ENCODE results near the gene SLC39A10.
"Not testable (repeated sequence)": the region's sequence is repeated elsewhere in the genome, so short reads cannot be mapped to it uniquely, and the experiment has no call there.

The SLC39A10 gene

GRCh38 chr2:195659114-195659513 lies 2.1 kb downstream of the SLC39A10 start:
- H3K79me2 ChIP-seq (ENCODE audit: control insufficient read depth, insufficient read depth, low read length, unreplicated experiment): peaks cover 32% of the 10 kb centered on the region
- no peaks in the 10 kb centered on the region for H3K27me3 ChIP-seq (ENCODE audit: insufficient read depth, low read length)
- H3K27ac ChIP-seq (ENCODE audit: low read depth, low read length): peak overlapping the region; percentile 75

GRCh38 chr2:195659982-195660890 lies 3.2 kb downstream of the SLC39A10 start:
- H2AFZ ChIP-seq (ENCODE audit: low read length, unreplicated experiment): no peak overlapping the region
- H3K27ac ChIP-seq (ENCODE audit: low read depth, low read length): peak overlapping the region; percentile 75; the same call in 1 of the 2 replicates
- H3K36me3 ChIP-seq (ENCODE audit: insufficient read depth, low read length): no peaks in the 10 kb centered on the region
- H3K79me2 ChIP-seq (ENCODE audit: control insufficient read depth, insufficient read depth, low read length, unreplicated experiment): peaks cover 32% of the 10 kb centered on the region
- H3K4me3 ChIP-seq (ENCODE audit: low read depth, low read length): peak overlapping the region; percentile 82
- peaks cover 20% of the 10 kb centered on the region for H3K4me1 ChIP-seq (ENCODE audit: control insufficient read depth, insufficient read depth, low read length, unreplicated experiment)
- H3K27me3 ChIP-seq (ENCODE audit: insufficient read depth, low read length): no peaks in the 10 kb centered on the region

More at GRCh38 chr2:195659114-195659513, 2.1 kb downstream of the SLC39A10 start:
- Histone ChIP-seq H2AFZ (ENCODE audit: low read length, unreplicated experiment) (no peak overlapping the region), H3K36me3 (ENCODE audit: insufficient read depth, low read length) (no peaks in the 10 kb centered on the region), H3K4me3 (ENCODE audit: low read depth, low read length) (peak overlapping the region; percentile 82), H3K4me1 (ENCODE audit: control insufficient read depth, insufficient read depth, low read length, unreplicated experiment) (peaks cover 20% of the 10 kb centered on the region)

- no peak overlapping the region for H3K27ac ChIP-seq (ENCODE audit: low read depth, low read length)
- no peaks in the 10 kb centered on the region for H3K27me3 ChIP-seq (ENCODE audit: insufficient read depth, low read length)
- peaks cover 32% of the 10 kb centered on the region for H3K79me2 ChIP-seq (ENCODE audit: control insufficient read depth, insufficient read depth, low read length, unreplicated experiment)
- no peak overlapping the region for H2AFZ ChIP-seq (ENCODE audit: low read length, unreplicated experiment)
- no peak overlapping the region for H3K4me3 ChIP-seq (ENCODE audit: low read depth, low read length)
- no peaks in the 10 kb centered on the region for H3K36me3 ChIP-seq (ENCODE audit: insufficient read depth, low read length)
- H3K4me1 ChIP-seq (ENCODE audit: control insufficient read depth, insufficient read depth, low read length, unreplicated experiment): peaks cover 16% of the 10 kb centered on the region
These were observed 5.1 kb downstream of the SLC39A10 start for GRCh38 chr2:195662138-195662537.

GRCh38 chr2:195663007-195663406 lies 6.0 kb downstream of the SLC39A10 start:
- H2AFZ ChIP-seq (ENCODE audit: low read length, unreplicated experiment): no peak overlapping the region
- H3K4me3 ChIP-seq (ENCODE audit: low read depth, low read length): no peak overlapping the region
- peaks cover 16% of the 10 kb centered on the region for H3K4me1 ChIP-seq (ENCODE audit: control insufficient read depth, insufficient read depth, low read length, unreplicated experiment)
- H3K27me3 ChIP-seq (ENCODE audit: insufficient read depth, low read length): no peaks in the 10 kb centered on the region
- peaks cover 27% of the 10 kb centered on the region for H3K79me2 ChIP-seq (ENCODE audit: control insufficient read depth, insufficient read depth, low read length, unreplicated experiment)
- H3K27ac ChIP-seq (ENCODE audit: low read depth, low read length): no peak overlapping the region
- no peaks in the 10 kb centered on the region for H3K36me3 ChIP-seq (ENCODE audit: insufficient read depth, low read length)

- peaks cover 13% of the 10 kb centered on the region for H3K79me2 ChIP-seq (ENCODE audit: control insufficient read depth, insufficient read depth, low read length, unreplicated experiment)
- H2AFZ ChIP-seq (ENCODE audit: low read length, unreplicated experiment): no peak overlapping the region
- no peaks in the 10 kb centered on the region for H3K27me3 ChIP-seq (ENCODE audit: insufficient read depth, low read length)
- H3K4me3 ChIP-seq (ENCODE audit: low read depth, low read length): no peak overlapping the region
- H3K4me1 ChIP-seq (ENCODE audit: control insufficient read depth, insufficient read depth, low read length, unreplicated experiment): peaks cover 10% of the 10 kb centered on the region
- no peaks in the 10 kb centered on the region for H3K36me3 ChIP-seq (ENCODE audit: insufficient read depth, low read length)
- no peak overlapping the region for H3K27ac ChIP-seq (ENCODE audit: low read depth, low read length)
These were observed 7.5 kb downstream of the SLC39A10 start for GRCh38 chr2:195664528-195664927.

GRCh38 chr2:195665153-195665552 lies 8.1 kb downstream of the SLC39A10 start:
- H3K79me2 ChIP-seq (ENCODE audit: control insufficient read depth, insufficient read depth, low read length, unreplicated experiment); H3K36me3 ChIP-seq (ENCODE audit: insufficient read depth, low read length); H3K4me1 ChIP-seq (ENCODE audit: control insufficient read depth, insufficient read depth, low read length, unreplicated experiment); H2AFZ ChIP-seq (ENCODE audit: low read length, unreplicated experiment); H3K4me3 ChIP-seq (ENCODE audit: low read depth, low read length); H3K27ac ChIP-seq (ENCODE audit: low read depth, low read length); H3K27me3 ChIP-seq (ENCODE audit: insufficient read depth, low read length): not testable (repeated sequence)

- H3K79me2 ChIP-seq (ENCODE audit: control insufficient read depth, insufficient read depth, low read length, unreplicated experiment): peaks cover 2% of the 10 kb centered on the region
- H3K27me3 ChIP-seq (ENCODE audit: insufficient read depth, low read length): no peaks in the 10 kb centered on the region
- H3K4me3 ChIP-seq (ENCODE audit: low read depth, low read length): no peak overlapping the region
- H2AFZ ChIP-seq (ENCODE audit: low read length, unreplicated experiment): no peak overlapping the region
- H3K4me1 ChIP-seq (ENCODE audit: control insufficient read depth, insufficient read depth, low read length, unreplicated experiment): no peaks in the 10 kb centered on the region
- no peaks in the 10 kb centered on the region for H3K36me3 ChIP-seq (ENCODE audit: insufficient read depth, low read length)
- no peak overlapping the region for H3K27ac ChIP-seq (ENCODE audit: low read depth, low read length)
These were observed 9.2 kb downstream of the SLC39A10 start for GRCh38 chr2:195666113-195666712.

- H3K79me2 ChIP-seq (ENCODE audit: control insufficient read depth, insufficient read depth, low read length, unreplicated experiment): peaks cover 4% of the 10 kb centered on the region
- H3K27me3 ChIP-seq (ENCODE audit: insufficient read depth, low read length): no peaks in the 10 kb centered on the region
- H2AFZ ChIP-seq (ENCODE audit: low read length, unreplicated experiment): no peak overlapping the region
- H3K4me3 ChIP-seq (ENCODE audit: low read depth, low read length): no peak overlapping the region
- no peaks in the 10 kb centered on the region for H3K4me1 ChIP-seq (ENCODE audit: control insufficient read depth, insufficient read depth, low read length, unreplicated experiment)
- H3K27ac ChIP-seq (ENCODE audit: low read depth, low read length): no peak overlapping the region
- no peaks in the 10 kb centered on the region for H3K36me3 ChIP-seq (ENCODE audit: insufficient read depth, low read length)
These were observed 10.9 kb downstream of the SLC39A10 start for GRCh38 chr2:195667974-195668373.

GRCh38 chr2:195670191-195670590 lies 13.2 kb downstream of the SLC39A10 start:
- H2AFZ ChIP-seq (ENCODE audit: low read length, unreplicated experiment): no peak overlapping the region
- no peak overlapping the region for H3K27ac ChIP-seq (ENCODE audit: low read depth, low read length)
- H3K36me3 ChIP-seq (ENCODE audit: insufficient read depth, low read length): no peaks in the 10 kb centered on the region
- no peaks in the 10 kb centered on the region for H3K27me3 ChIP-seq (ENCODE audit: insufficient read depth, low read length)
- no peak overlapping the region for H3K4me3 ChIP-seq (ENCODE audit: low read depth, low read length)
- no peaks in the 10 kb centered on the region for H3K4me1 ChIP-seq (ENCODE audit: control insufficient read depth, insufficient read depth, low read length, unreplicated experiment)
- H3K79me2 ChIP-seq (ENCODE audit: control insufficient read depth, insufficient read depth, low read length, unreplicated experiment): peaks cover 4% of the 10 kb centered on the region

- Histone ChIP-seq H3K36me3 (ENCODE audit: insufficient read depth, low read length) (no peaks in the 10 kb centered on the region), H3K27ac (ENCODE audit: low read depth, low read length) (no peak overlapping the region), H3K27me3 (ENCODE audit: insufficient read depth, low read length) (no peaks in the 10 kb centered on the region), H3K4me1 (ENCODE audit: control insufficient read depth, insufficient read depth, low read length, unreplicated experiment) (no peaks in the 10 kb centered on the region), H2AFZ (ENCODE audit: low read length, unreplicated experiment) (no peak overlapping the region), H3K4me3 (ENCODE audit: low read depth, low read length) (no peak overlapping the region), H3K79me2 (ENCODE audit: control insufficient read depth, insufficient read depth, low read length, unreplicated experiment) (peaks cover 4% of the 10 kb centered on the region)
These were observed 14.5 kb downstream of the SLC39A10 start for GRCh38 chr2:195671563-195671962.

- no peaks in the 10 kb centered on the region for H3K36me3 ChIP-seq (ENCODE audit: insufficient read depth, low read length)
- no peaks in the 10 kb centered on the region for H3K4me1 ChIP-seq (ENCODE audit: control insufficient read depth, insufficient read depth, low read length, unreplicated experiment)
- H3K27ac ChIP-seq (ENCODE audit: low read depth, low read length): no peak overlapping the region
- no peak overlapping the region for H2AFZ ChIP-seq (ENCODE audit: low read length, unreplicated experiment)
- H3K4me3 ChIP-seq (ENCODE audit: low read depth, low read length): no peak overlapping the region
- peaks cover 4% of the 10 kb centered on the region for H3K79me2 ChIP-seq (ENCODE audit: control insufficient read depth, insufficient read depth, low read length, unreplicated experiment)
- no peaks in the 10 kb centered on the region for H3K27me3 ChIP-seq (ENCODE audit: insufficient read depth, low read length)
These were observed 15.6 kb downstream of the SLC39A10 start for GRCh38 chr2:195672674-195673073.
